Suprapubic skin (tissue), 4 donors: Measurements from ENCODE around the gene ZBTB20. TPM values are rescaled to one million over a fixed set of nuclear protein-coding genes. Genes with fewer than 3 reads are reported as not detected.

Experiments
- DNase-seq, 2 donors: peaks; one replicate each; pipeline ENCODE4 v3.0.0-alpha.2; 2019; ENCODE audit warnings: low spot score in 2 of 2
- H3K27ac ChIP-seq: fragments of 200-600 bp; sonication (generic); one replicate; pipeline ENCODE4 v1.5.1; 2019
- H3K27me3 ChIP-seq: fragments of 200-600 bp; sonication (generic); one replicate; pipeline ENCODE4 v1.5.1; 2019
- H3K36me3 ChIP-seq: fragments of 200-600 bp; sonication (generic); one replicate; pipeline ENCODE4 v1.5.1; 2019
- H3K4me1 ChIP-seq: fragments of 200-600 bp; sonication (generic); one replicate; pipeline ENCODE4 v1.5.1; 2019
- H3K4me3 ChIP-seq: fragments of 200-600 bp; sonication (generic); one replicate; pipeline ENCODE4 v1.5.1; 2019; ENCODE audit warnings: mild to moderate bottlenecking
- H3K9me3 ChIP-seq: fragments of 200-600 bp; sonication (generic); one replicate; pipeline ENCODE4 v1.5.1; 2019
- EP300 ChIP-seq: sonication (generic); formaldehyde crosslinking; IDR thresholded peaks from one replicate; pipeline ENCODE4 v1.6.1; 2017; ENCODE audit warnings: antibody characterized with exemption
- POLR2A ChIP-seq, 2 donors: fragments of 450-650 bp; IDR thresholded peaks; one replicate each; pipeline ENCODE4 v1.6.1; 2017; ENCODE audit warnings: antibody characterized with exemption in 2 of 2, mild to moderate bottlenecking in 2 of 2, moderate library complexity in 2 of 2
- POLR2AphosphoS5 ChIP-seq, 3 donors: sonication (generic); formaldehyde crosslinking; IDR thresholded peaks; one replicate each; pipeline ENCODE4 v1.6.1; 2017; ENCODE audit warnings: antibody characterized with exemption in 3 of 3
- WGBS: methylation state at CpG from one replicate; pipeline ENCODE4 v1.1.5; 2018; 5-methylcytosine and 5-hydroxymethylcytosine counted together
- total RNA-seq, 4 donors: library from RNA; depleted of rRNA; stranded (reverse); fragments of >200 nt; gene quantifications; one replicate each; pipeline ENCODE4 v1.1.0, GENCODE V29; 2016
- TF ChIP-seq, protein P1 (sequence below), 2 donors: fragments of 200-600 bp in 1 of 2; fragments of 450-650 bp in 1 of 2; sonication (generic) in 1 of 2; IDR thresholded peaks; one replicate each; pipeline ENCODE4 v1.5.1; 2016 to 2019; ENCODE audit warnings: antibody characterized with exemption in 2 of 2, mild to moderate bottlenecking in 1 of 2, moderate library complexity in 1 of 2

Gene ZBTB20
- total RNA-seq, 4 donors from 2014 or later = 23.6 to 77.2 (median 39.4) TPM

DNA sequence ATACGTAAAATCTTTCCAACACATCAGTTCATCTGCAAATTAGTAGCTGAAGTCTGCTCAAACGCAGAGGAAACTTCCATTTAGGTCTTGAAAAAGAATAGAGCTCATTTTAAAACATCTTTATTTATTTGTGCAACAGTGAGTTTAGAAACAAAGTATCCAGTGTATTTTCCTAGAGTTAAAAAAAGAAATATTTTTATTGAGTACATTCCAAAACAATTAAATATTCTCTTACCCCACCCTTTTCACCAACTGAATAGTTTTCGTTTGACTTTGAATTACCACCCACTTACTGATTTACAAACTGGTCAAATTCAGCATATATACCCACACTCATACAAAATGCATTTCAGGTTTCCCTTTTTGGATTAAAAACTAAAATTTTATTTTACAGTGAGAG lies 104.7 kb downstream of the ZBTB20 start:
- no peaks in the 10 kb centered on the region for H3K36me3 ChIP-seq
- no peaks in the 10 kb centered on the region for H3K9me3 ChIP-seq
- 34% methylated on average over 3 of the region's 3 CpGs for WGBS
- H3K27ac ChIP-seq = peak overlapping the region; percentile 27
- DNase-seq = no peak
- TF ChIP-seq POLR2AphosphoS5 (IDR thresholded peaks at IDR 0.05) = no peak
- no peak for TF ChIP-seq POLR2A (IDR thresholded peaks at IDR 0.05)
- no peak for TF ChIP-seq EP300
- TF ChIP-seq, protein P1, sequence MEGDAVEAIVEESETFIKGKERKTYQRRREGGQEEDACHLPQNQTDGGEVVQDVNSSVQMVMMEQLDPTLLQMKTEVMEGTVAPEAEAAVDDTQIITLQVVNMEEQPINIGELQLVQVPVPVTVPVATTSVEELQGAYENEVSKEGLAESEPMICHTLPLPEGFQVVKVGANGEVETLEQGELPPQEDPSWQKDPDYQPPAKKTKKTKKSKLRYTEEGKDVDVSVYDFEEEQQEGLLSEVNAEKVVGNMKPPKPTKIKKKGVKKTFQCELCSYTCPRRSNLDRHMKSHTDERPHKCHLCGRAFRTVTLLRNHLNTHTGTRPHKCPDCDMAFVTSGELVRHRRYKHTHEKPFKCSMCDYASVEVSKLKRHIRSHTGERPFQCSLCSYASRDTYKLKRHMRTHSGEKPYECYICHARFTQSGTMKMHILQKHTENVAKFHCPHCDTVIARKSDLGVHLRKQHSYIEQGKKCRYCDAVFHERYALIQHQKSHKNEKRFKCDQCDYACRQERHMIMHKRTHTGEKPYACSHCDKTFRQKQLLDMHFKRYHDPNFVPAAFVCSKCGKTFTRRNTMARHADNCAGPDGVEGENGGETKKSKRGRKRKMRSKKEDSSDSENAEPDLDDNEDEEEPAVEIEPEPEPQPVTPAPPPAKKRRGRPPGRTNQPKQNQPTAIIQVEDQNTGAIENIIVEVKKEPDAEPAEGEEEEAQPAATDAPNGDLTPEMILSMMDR (IDR thresholded peaks at IDR 0.05) = no peak
- H3K27me3 ChIP-seq = no peaks in the 10 kb centered on the region
- H3K4me3 ChIP-seq = no peak overlapping the region
- peaks cover 7% of the 10 kb centered on the region for H3K4me1 ChIP-seq

DNA sequence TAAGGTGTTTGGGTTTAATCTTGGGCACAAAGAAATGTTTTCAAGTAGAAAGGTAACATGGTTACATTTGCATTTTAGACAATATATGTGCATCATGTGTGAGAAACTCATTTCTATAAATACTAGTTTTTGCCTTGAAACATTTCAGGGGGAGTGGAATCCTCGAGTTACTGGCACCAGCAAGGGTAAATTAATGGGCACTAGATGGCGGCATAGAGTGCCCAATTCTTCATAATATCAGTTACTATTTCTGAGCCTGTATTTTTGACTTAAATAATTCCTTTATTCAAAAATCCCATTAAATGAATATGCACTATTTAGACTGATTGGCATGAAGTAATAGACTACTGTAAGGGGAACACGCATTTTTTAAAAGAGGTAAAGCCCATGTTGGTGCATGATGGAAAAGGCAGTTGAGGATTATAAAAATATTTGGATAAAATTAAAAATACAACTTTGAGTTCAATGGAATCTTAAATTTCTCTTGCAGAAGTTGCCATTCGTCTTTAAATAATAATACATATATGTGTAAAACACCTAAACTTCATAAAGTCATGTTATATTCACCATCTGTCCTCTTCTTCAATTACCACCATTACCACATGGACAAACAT lies 106.3 kb downstream of the ZBTB20 start:
- no peaks in the 10 kb centered on the region for H3K36me3 ChIP-seq
- no peak for DNase-seq
- no peaks in the 10 kb centered on the region for H3K9me3 ChIP-seq
- H3K4me1 ChIP-seq = peaks cover 7% of the 10 kb centered on the region
- H3K4me3 ChIP-seq = no peak overlapping the region
- no peak for TF ChIP-seq POLR2AphosphoS5 (IDR thresholded peaks at IDR 0.05)
- TF ChIP-seq EP300 = no peak
- TF ChIP-seq, protein P1 (IDR thresholded peaks at IDR 0.05) = peak in 1 of 2 donors; percentile 57
- TF ChIP-seq POLR2A (IDR thresholded peaks at IDR 0.05) = no peak
- no peak overlapping the region for H3K27ac ChIP-seq
- H3K27me3 ChIP-seq = no peaks in the 10 kb centered on the region
- 48% methylated on average over 4 of the region's 4 CpGs for WGBS

DNA sequence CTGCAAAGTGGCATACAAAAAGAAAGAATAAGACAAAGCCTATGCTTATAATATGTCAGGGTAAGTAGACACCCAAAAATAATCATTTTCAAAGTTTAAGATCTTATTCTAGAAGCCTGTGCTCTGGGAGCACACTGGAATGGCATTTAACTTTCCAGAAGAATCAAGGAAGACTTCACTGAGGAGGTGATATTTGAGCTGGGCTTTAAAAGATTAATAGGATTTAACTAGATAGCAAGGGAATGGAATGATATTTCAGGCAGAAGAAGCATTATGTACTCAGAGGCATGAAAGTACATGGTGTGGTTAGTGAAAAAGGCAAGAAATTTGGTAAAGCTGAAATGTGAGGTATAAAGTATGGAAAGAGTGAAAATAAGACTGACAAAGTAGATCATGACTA lies 106.8 kb downstream of the ZBTB20 start:
- H3K36me3 ChIP-seq = no peaks in the 10 kb centered on the region
- H3K9me3 ChIP-seq = no peaks in the 10 kb centered on the region
- TF ChIP-seq POLR2A (IDR thresholded peaks at IDR 0.05) (no peak), POLR2AphosphoS5 (IDR thresholded peaks at IDR 0.05) (no peak), EP300 (no peak)
- TF ChIP-seq, protein P1 (IDR thresholded peaks at IDR 0.05) = no peak
- no peak overlapping the region for H3K27ac ChIP-seq
- no peak overlapping the region for H3K4me3 ChIP-seq
- H3K4me1 ChIP-seq = peaks cover 7% of the 10 kb centered on the region
- DNase-seq = no peak
- H3K27me3 ChIP-seq = no peaks in the 10 kb centered on the region

DNA sequence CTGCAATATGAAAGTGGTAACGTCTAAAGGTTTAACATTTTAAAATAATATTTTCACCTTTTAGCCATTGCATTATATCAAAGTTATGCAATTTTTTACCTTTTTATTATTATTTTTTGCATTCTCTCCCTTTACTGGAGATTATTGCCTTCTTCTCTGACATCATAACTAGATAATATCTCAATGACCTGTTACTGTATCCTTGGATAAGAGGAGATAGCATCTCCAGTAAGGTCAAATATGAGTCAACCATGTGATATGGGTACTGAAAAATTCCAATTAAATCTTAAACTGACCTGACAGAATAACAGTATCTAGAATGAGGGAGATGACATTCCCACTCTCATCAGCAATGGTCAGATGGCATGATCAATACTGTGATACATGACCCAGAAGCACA lies 108.3 kb downstream of the ZBTB20 start:
- TF ChIP-seq EP300 (no peak), POLR2A (IDR thresholded peaks at IDR 0.05) (no peak), POLR2AphosphoS5 (IDR thresholded peaks at IDR 0.05) (no peak)
- TF ChIP-seq, protein P1 (IDR thresholded peaks at IDR 0.05) = no peak
- Histone ChIP-seq H3K27ac (no peak overlapping the region), H3K36me3 (no peaks in the 10 kb centered on the region), H3K27me3 (no peaks in the 10 kb centered on the region), H3K4me3 (no peak overlapping the region), H3K9me3 (no peaks in the 10 kb centered on the region), H3K4me1 (peaks cover 7% of the 10 kb centered on the region)
- no peak for DNase-seq
- WGBS = 94% methylated on average over 1 of the region's 1 CpG

DNA sequence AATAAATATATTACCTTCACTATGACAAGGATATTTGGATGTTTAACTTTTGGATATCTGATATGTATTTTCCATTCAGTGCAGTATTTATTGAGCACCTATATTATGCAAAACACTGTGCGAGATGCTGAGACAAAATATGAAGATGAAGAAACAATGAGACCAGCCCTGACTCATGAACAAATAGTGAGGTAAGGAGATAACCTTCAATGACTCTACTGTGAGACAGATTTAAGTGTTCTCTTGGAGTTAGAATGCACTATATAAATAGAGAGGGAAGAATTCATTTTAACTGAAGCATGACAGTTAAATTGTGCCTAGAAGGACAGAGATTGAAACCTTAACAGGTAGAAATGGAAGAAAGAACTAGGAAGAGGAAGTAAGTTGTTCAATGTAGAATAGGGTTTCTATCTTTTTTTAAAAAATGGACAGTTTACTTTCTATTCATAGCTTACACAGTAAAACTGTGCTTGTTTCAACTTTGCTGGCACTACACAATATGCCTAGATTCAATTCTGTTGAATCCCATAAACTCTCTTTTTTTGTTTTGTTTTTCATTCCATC lies 124.2 kb downstream of the ZBTB20 start:
- Histone ChIP-seq H3K4me1 (peaks cover 30% of the 10 kb centered on the region), H3K27ac (no peak overlapping the region), H3K9me3 (no peaks in the 10 kb centered on the region), H3K27me3 (no peaks in the 10 kb centered on the region), H3K4me3 (no peak overlapping the region), H3K36me3 (no peaks in the 10 kb centered on the region)
- no peak for DNase-seq
- TF ChIP-seq, protein P1 (IDR thresholded peaks at IDR 0.05) = no peak
- no peak for TF ChIP-seq POLR2AphosphoS5 (IDR thresholded peaks at IDR 0.05)
- TF ChIP-seq EP300 = no peak
- TF ChIP-seq POLR2A (IDR thresholded peaks at IDR 0.05) = no peak
- 94% methylated on average over 1 of the region's 1 CpG for WGBS
